ENCODE data around the gene VAPA.

Gene VAPA

GRCh38 chr18:9916077-9916639, 2.3 kb downstream of the VAPA start:
- H3K4me3 ChIP-seq (ENCODE audit: low read length): peak overlapping the region; percentile 84
- no peak for DNase-seq (ENCODE audit: low read depth)
- TF ChIP-seq CTCF (conservative IDR thresholded peaks at IDR 0.05; ENCODE audit: low read depth, low read length): no peak

- no peak overlapping the region for H3K4me3 ChIP-seq (ENCODE audit: low read length)
These were observed 3.0 kb downstream of the VAPA start for GRCh38 chr18:9916808-9917207.

GRCh38 chr18:9918016-9918680, 4.3 kb downstream of the VAPA start:
- no peak overlapping the region for H3K4me3 ChIP-seq (ENCODE audit: low read length)
- DNase-seq (ENCODE audit: low read depth): peak; percentile 60
- no peak for TF ChIP-seq CTCF (conservative IDR thresholded peaks at IDR 0.05; ENCODE audit: low read depth, low read length)

More at GRCh38 chr18:9916808-9917207, 3.0 kb downstream of the VAPA start:
- no peak for DNase-seq (ENCODE audit: low read depth)
- no peak for TF ChIP-seq CTCF (conservative IDR thresholded peaks at IDR 0.05; ENCODE audit: low read depth, low read length)

- TF ChIP-seq CTCF (conservative IDR thresholded peaks at IDR 0.05; ENCODE audit: low read depth, low read length): no peak
- no peak for DNase-seq (ENCODE audit: low read depth)
These were observed 5.9 kb downstream of the VAPA start for GRCh38 chr18:9919564-9920232.

GRCh38 chr18:9922592-9923311, 8.9 kb downstream of the VAPA start:
- DNase-seq (ENCODE audit: low read depth): no peak
- TF ChIP-seq CTCF (conservative IDR thresholded peaks at IDR 0.05; ENCODE audit: low read depth, low read length): no peak
- H3K4me3 ChIP-seq (ENCODE audit: low read length): no peak overlapping the region

More at GRCh38 chr18:9919564-9920232, 5.9 kb downstream of the VAPA start:
- no peak overlapping the region for H3K4me3 ChIP-seq (ENCODE audit: low read length)

- no peak overlapping the region for H3K4me3 ChIP-seq (ENCODE audit: low read length)
- no peak for DNase-seq (ENCODE audit: low read depth)
- no peak for TF ChIP-seq CTCF (conservative IDR thresholded peaks at IDR 0.05; ENCODE audit: low read depth, low read length)
These were observed 10.6 kb downstream of the VAPA start for GRCh38 chr18:9924371-9924943.
